Skin epidermis (tissue), 12 donors: ENCODE results near the gene KCNT2.

Source experiments
- H3K27ac ChIP-seq, 21 experiments: fragments of 200-600 bp; sonication (generic) in 11 of 21; one replicate each; pipeline ENCODE4 v1.5.0; 2020; ENCODE audit warnings: mild to moderate bottlenecking in 3 of 21, inconsistent platforms in 2 of 21, moderate library complexity in 2 of 21
- H3K4me3 ChIP-seq, 7 experiments: fragments of 200-600 bp; sonication (generic) in 2 of 7; one replicate each; pipeline ENCODE4 v1.5.0; 2020; ENCODE audit warnings: inconsistent platforms in 2 of 7, mild to moderate bottlenecking in 2 of 7, moderate library complexity in 1 of 7

The KCNT2 gene

DNA sequence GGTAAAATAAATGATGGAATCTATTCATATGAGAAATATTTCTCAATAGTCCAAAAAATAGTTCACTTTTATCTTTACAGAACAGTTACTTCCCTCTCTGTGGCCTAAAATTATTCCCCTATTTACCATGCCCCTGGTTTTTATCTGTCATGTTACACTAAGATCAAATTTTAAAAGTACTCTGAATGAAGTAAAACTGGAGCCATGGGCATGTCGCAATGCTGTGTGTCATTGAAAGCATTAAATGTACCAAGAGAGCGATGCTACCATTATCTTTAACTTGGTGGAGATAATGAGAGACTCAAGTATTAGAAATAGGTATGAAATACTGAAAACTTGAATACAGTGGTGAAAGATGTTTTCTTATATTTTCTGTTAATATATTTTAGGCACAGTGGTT lies 146.2 kb downstream of the KCNT2 start:
- Histone ChIP-seq H3K4me3 (no peak overlapping the region), H3K27ac (peak overlapping the region in 1 of 21 experiments; percentile 33)

GRCh38 chr1:196461521-196461920 lies 146.7 kb downstream of the KCNT2 start:
- H3K27ac ChIP-seq, result no peak overlapping the region
- H3K4me3 ChIP-seq, result no peak overlapping the region

- Histone ChIP-seq H3K27ac (peak overlapping the region in 1 of 21 experiments; percentile 25), H3K4me3 (no peak overlapping the region)
These were observed 148.9 kb downstream of the KCNT2 start for GRCh38 chr1:196459383-196459782.

GRCh38 chr1:196454792-196455191 lies 153.4 kb downstream of the KCNT2 start:
- Histone ChIP-seq H3K27ac (no peak overlapping the region), H3K4me3 (no peak overlapping the region)

DNA sequence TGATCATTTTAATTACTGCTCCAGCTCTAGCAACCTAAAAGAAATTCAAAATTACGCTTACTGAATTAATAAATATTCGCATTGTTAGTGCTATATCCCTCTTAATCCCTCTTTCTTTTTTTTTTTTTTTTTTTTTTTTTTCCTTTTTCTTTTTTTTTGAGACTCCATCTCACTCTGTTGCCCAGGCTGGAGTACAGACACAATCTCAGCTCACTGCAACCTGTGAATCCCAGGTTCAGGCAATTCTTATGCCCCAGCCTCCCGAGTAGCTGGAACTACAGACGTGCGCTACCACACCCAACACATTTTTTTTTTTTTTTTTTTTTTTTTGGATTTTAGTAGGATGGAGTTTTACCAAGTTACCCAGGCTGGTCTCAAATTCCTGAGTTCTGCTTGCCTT lies 157.1 kb downstream of the KCNT2 start:
- no peak overlapping the region for H3K27ac ChIP-seq

GRCh38 chr1:196450143-196451095 lies 157.8 kb downstream of the KCNT2 start:
- no peak overlapping the region for H3K27ac ChIP-seq
- H3K4me3 ChIP-seq, result no peak overlapping the region

More for the DNA sequence above, 157.1 kb downstream of the KCNT2 start:
- no peak overlapping the region for H3K4me3 ChIP-seq

- no peak overlapping the region for H3K4me3 ChIP-seq
- no peak overlapping the region for H3K27ac ChIP-seq
These were observed 158.8 kb downstream of the KCNT2 start for GRCh38 chr1:196449460-196449859.

- no peak overlapping the region for H3K27ac ChIP-seq
These were observed 162.5 kb downstream of the KCNT2 start for GRCh38 chr1:196445775-196446174.

DNA sequence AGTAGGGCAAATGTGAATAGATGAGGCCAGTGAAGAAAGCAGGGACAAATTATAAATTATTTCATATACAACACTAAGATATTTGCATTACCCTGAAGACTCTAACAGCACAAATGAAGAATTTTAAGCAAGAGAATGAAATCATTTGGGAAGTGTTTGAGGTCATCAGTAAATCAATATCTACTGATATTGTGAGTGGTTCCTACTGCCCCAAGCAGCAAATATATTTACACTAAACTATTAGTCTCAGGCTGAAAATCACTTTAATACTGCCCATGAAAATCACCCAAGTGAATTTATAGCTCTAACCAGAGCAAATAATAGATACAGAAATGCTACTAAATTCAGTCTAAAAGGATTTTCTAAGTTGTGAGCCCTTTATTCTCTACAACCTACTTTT lies 163.6 kb downstream of the KCNT2 start:
- Histone ChIP-seq H3K27ac (no peak overlapping the region), H3K4me3 (no peak overlapping the region)

More at GRCh38 chr1:196445775-196446174, 162.5 kb downstream of the KCNT2 start:
- H3K4me3 ChIP-seq, result no peak overlapping the region

DNA sequence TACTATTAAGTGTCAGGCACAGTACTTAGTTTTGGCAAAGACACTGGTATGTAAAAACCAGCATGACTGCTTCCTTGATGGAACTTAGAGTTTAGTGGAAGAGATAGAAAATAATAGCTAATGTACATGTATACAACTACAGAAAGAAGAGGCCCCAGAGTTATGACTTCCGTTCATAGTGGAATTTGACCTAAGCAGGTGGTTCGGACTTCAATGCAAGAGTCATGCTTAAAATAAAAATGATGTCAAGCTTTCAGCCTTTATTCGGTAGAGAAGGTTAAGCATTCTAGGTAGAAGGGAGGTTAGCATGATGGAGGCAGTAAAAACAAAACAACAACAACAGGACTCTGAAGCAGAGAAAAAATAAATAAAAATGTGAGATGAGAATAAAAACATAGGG lies 165.9 kb downstream of the KCNT2 start:
- H3K4me3 ChIP-seq, result no peak overlapping the region
- no peak overlapping the region for H3K27ac ChIP-seq

DNA sequence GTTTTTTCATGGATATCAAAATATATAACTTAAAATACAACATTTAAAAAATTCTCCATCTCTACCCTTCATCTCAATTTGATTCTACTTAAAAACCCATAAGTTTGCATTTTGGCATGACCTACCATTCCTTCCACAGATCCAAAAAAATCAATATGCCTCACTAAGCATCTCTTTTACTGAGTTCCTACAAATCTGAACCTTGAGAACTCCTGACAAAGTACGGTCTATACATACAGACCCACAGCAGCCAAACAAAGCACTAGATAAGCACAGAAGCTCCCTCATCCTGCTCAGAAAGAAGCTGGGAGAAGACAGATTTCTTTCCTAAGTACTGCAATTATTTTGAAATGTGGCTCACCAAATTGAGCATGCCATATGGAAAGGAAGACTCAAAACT lies 167.5 kb downstream of the KCNT2 start:
- H3K4me3 ChIP-seq, result no peak overlapping the region
- H3K27ac ChIP-seq, result no peak overlapping the region

DNA sequence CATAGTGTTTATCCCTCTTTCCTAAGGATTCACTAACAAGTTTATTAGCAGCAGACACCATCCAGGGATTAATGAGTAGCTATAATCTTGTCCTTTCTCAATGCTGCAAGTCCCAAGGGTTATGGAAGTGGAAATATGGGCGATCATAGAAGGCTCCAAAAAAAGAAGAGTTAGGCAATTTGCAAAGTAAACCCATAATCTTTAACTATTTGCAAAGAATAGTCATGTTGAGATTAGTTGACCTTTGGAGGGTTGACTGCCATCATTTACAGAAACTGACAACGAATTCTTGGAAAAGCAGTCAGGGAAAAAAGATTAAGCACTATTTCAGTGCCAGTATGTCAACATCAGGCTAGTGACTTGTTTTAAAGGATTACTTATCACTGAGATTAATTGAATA lies 169.9 kb downstream of the KCNT2 start:
- H3K4me3 ChIP-seq, result no peak overlapping the region
- no peak overlapping the region for H3K27ac ChIP-seq

- Histone ChIP-seq H3K27ac (no peak overlapping the region), H3K4me3 (no peak overlapping the region)
These were observed 170.6 kb downstream of the KCNT2 start for GRCh38 chr1:196437671-196438070.

DNA sequence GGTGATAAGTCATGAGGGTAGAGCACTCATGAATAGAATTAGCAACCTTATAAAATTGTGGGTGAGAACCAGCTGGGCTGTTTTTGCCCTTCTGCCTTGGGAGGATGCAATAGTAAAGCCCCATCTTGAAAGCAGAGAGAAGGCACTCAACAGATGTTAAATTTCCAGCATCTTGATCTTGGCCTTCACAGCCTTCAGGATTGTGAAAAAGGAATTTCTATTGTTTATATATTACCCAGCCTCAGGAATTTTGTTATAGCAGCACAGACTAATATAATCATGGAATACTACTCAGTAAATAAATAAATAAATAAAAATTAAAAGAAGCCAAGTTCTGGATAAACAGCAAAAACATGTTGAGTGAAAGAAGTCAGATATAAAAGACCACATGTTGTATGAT lies 175.2 kb downstream of the KCNT2 start:
- Histone ChIP-seq H3K27ac (no peak overlapping the region), H3K4me3 (no peak overlapping the region)

- H3K4me3 ChIP-seq, result no peak overlapping the region
- no peak overlapping the region for H3K27ac ChIP-seq
These were observed 180.1 kb downstream of the KCNT2 start for GRCh38 chr1:196427976-196428734.

GRCh38 chr1:196425513-196425912 lies 182.7 kb downstream of the KCNT2 start:
- no peak overlapping the region for H3K27ac ChIP-seq

DNA sequence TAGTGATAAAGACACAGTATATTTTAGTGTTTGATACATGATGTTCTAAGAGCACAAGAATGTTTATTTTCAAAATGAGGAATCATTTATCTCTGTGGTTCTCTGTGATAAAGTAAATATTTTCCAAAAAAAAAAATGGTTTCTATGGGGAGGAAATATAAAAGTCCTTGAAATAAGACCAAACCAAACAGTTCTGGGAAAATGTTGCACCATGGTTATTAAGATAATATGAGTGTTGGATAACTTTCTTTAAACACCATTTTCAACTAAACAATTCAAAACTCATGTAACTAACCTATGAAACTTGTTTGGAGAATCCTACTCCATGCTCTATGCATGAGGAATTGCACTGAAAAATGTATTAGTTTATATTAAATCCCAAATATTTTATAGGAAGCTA lies 184.6 kb downstream of the KCNT2 start:
- Histone ChIP-seq H3K4me3 (no peak overlapping the region), H3K27ac (no peak overlapping the region)

More at GRCh38 chr1:196425513-196425912, 182.7 kb downstream of the KCNT2 start:
- no peak overlapping the region for H3K4me3 ChIP-seq

- no peak overlapping the region for H3K27ac ChIP-seq
These were observed 189.5 kb downstream of the KCNT2 start for GRCh38 chr1:196418772-196419171.

GRCh38 chr1:196415978-196416377 lies 192.3 kb downstream of the KCNT2 start:
- no peak overlapping the region for H3K4me3 ChIP-seq
- H3K27ac ChIP-seq, result no peak overlapping the region

More at GRCh38 chr1:196418772-196419171, 189.5 kb downstream of the KCNT2 start:
- no peak overlapping the region for H3K4me3 ChIP-seq

DNA sequence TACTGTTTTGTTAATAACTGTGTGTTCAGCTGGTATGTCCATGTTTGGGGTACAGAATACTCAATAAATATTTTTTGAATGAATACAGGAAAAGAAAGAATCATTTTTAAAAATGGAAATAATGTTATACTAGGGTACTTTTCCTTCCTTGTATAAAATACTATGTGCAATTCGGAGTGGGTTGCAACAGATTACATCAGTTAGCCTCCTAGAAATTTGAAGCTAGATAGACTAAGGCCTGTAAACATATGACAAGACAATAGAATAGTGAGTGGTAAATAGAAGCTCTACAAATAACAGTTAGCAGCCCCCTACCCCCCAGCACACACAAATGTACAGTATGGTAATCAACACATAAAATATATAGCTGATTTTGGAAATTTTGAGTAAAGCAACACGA lies 195.9 kb downstream of the KCNT2 start:
- no peak overlapping the region for H3K4me3 ChIP-seq
- H3K27ac ChIP-seq, result no peak overlapping the region

GRCh38 chr1:196410768-196411167 lies 197.5 kb downstream of the KCNT2 start:
- H3K4me3 ChIP-seq, result no peak overlapping the region
- no peak overlapping the region for H3K27ac ChIP-seq
